NCI-H82 (cell line): ENCODE data around the gene LRTM2.

Experiments used
- DNase-seq: peaks from one replicate; lab custom pipeline; 2025; lab: John Stamatoyannopoulos, UW

The LRTM2 gene

GRCh38 chr12:1864867-1865266, 44.5 kb downstream of the LRTM2 start:
- no peak for DNase-seq

GRCh38 chr12:1865284-1865866, 45.0 kb downstream of the LRTM2 start:
- no peak for DNase-seq

GRCh38 chr12:1869145-1869544, 48.8 kb downstream of the LRTM2 start:
- DNase-seq, result no peak

- DNase-seq, result no peak
Observed at GRCh38 chr12:1870086-1870485, 49.7 kb downstream of the LRTM2 start.

- DNase-seq, result no peak
Observed at GRCh38 chr12:1870998-1871917, 50.9 kb downstream of the LRTM2 start.

- DNase-seq, result no peak
Observed at GRCh38 chr12:1872001-1872400, 51.6 kb downstream of the LRTM2 start.

GRCh38 chr12:1872448-1872847, 52.1 kb downstream of the LRTM2 start:
- DNase-seq, result no peak

GRCh38 chr12:1873531-1874510, 53.5 kb downstream of the LRTM2 start:
- peak; percentile 49 for DNase-seq

GRCh38 chr12:1875608-1876007, 55.2 kb downstream of the LRTM2 start:
- DNase-seq, result no peak

- DNase-seq, result peak; percentile 29
Observed at GRCh38 chr12:1876086-1876485, 55.7 kb downstream of the LRTM2 start.

GRCh38 chr12:1877169-1877878, 57.0 kb downstream of the LRTM2 start:
- no peak for DNase-seq

- no peak for DNase-seq
Observed at GRCh38 chr12:1878214-1878613, 57.8 kb downstream of the LRTM2 start.

- no peak for DNase-seq
Observed at GRCh38 chr12:1878695-1879094, 58.3 kb downstream of the LRTM2 start.

GRCh38 chr12:1879633-1880032, 59.3 kb downstream of the LRTM2 start:
- no peak for DNase-seq

GRCh38 chr12:1880153-1880845, 59.9 kb downstream of the LRTM2 start:
- no peak for DNase-seq

GRCh38 chr12:1880876-1881275, 60.5 kb downstream of the LRTM2 start:
- no peak for DNase-seq

GRCh38 chr12:1881301-1881700, 60.9 kb downstream of the LRTM2 start:
- no peak for DNase-seq

GRCh38 chr12:1881936-1882335, 61.6 kb downstream of the LRTM2 start:
- no peak for DNase-seq

- no peak for DNase-seq
Observed at GRCh38 chr12:1882405-1882804, 62.0 kb downstream of the LRTM2 start.

GRCh38 chr12:1882850-1883470, 62.6 kb downstream of the LRTM2 start:
- no peak for DNase-seq

- no peak for DNase-seq
Observed at GRCh38 chr12:1883513-1883912, 63.1 kb downstream of the LRTM2 start.
